ENCODE results near the gene JAZF1.
"Not testable (repeated sequence)": the region's sequence is repeated elsewhere in the genome, so short reads cannot be mapped to it uniquely, and the experiment has no call there.

The JAZF1 gene

GRCh38 chr7:28033386-28033785 is 147.2 kb downstream of the JAZF1 start:
- no peak for DNase-seq

DNA sequence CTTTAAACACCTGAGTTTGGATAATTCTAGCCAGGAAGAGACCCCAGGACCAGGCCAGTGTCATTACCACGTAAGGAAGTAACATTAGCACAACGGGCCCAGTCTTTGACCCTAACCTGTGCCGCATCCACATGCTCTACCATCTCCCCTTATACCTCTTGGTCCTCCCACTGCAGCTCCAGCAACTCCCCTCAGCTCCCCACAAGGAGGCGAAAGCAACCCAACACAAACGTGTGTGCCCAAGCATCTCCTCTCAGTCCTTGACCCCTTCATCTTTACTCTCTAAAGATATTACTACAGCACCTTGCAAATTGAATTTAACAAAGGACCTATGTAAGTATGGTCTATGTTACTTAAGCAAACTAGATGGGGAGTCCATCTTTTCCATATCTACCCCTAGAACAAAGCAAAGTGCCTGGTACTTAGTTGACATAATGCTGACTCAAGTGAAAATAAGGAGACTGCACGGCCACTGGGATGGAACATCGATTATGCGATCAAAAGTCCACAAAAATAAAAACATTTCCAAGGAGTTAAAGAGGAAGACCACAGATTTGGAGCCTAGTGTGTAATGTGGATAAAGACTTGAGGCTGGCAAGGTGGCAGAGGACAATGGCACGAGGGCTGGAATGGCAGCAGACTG is 147.7 kb downstream of the JAZF1 start:
- DNase-seq, result no peak

DNA sequence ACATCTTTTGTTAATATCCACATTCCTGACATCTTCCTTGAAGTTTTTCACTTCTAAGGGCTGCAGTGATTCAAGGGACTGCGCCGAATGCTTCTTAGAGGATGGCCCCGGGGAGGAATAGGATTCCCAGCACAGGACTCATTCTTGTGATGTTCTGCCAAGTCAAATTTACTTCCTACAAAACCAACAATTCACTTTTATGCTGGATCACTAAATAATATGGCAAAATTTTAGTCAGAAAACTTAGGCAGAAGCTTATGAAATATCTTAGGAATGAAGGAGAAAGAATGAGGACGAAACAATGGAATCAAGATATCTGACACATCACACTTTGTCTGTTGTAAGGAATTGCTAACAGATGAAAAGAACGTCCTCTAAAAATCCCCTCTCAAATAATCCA is 151.5 kb downstream of the JAZF1 start:
- DNase-seq, result no peak

GRCh38 chr7:28028471-28028870 is 152.1 kb downstream of the JAZF1 start:
- no peak for DNase-seq

DNA sequence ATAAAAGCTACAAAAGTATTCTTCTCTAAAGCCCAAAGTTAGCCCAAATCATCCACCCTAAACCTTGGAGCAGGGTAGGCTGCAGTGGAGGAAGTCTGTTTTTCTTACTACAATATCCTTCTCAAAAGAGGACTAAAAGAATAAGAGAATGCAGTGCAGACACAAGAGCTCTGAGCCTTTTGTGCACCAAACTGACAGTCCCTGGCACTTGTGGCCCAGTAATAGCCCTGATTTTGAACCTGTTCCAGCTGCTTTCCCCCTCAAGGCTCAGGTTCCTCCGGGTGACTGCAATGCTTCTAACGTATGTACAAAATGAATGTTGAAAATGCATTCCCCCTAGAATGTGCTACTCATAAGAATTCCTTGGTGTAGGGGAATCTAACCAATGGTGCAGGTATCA is 154.4 kb downstream of the JAZF1 start:
- DNase-seq, result peak; percentile 21

GRCh38 chr7:28024786-28025334 is 155.7 kb downstream of the JAZF1 start:
- DNase-seq, result no peak

DNA sequence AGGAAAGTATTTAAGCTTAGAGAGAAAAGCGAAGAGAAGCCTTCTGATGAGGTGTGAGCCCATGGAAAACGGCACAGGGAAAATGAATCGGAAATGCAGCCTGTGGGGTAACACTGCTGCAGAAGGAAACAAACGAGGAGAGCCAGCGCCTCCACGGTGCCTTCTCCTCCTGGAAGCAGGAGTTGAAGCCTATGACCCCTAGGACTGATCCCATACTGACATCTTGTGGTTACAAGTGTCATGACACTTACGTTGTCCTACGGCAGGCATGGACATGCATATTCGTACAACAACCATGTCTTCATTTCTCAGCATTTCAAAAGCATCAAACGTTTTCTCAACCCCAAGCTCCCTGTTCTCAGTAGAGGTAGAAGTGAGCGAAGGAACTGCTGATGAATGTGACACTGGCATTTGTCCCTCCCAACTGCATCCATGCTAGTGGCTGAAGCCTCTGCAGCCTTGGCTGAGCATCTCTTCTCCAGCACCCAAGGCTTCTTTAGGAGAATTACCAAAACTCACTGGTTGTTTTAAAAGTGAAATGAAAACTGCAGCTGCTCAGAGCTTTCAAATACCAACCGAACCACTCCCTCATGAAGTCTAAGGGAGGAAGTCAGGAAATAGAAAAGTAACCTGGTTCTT is 160.2 kb downstream of the JAZF1 start:
- peak; percentile 92 for DNase-seq

GRCh38 chr7:28018856-28019465 is 161.6 kb downstream of the JAZF1 start:
- no peak for DNase-seq

- DNase-seq, result peak; percentile 22
Observed at GRCh38 chr7:28018446-28018845, 162.1 kb downstream of the JAZF1 start.

DNA sequence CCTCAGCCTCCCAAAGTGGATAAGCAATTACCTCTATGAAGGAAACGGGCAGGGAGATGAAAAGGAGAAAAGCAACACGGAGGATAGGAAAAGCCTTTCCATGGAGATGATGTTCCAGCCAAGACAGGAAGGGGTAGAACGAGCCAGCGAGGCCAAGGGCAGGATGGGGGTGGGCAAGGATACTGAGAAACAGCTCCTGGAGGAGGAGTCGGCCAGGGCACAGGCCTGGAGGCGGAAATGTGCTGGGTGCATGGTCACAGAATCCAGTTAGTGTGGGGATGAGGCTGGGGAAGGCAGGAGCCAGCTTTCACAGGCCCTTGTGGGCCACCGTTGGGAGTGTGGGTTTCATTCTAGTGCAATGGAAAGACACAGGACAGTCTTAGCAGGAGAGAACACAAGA is 162.6 kb downstream of the JAZF1 start:
- DNase-seq, result no peak

DNA sequence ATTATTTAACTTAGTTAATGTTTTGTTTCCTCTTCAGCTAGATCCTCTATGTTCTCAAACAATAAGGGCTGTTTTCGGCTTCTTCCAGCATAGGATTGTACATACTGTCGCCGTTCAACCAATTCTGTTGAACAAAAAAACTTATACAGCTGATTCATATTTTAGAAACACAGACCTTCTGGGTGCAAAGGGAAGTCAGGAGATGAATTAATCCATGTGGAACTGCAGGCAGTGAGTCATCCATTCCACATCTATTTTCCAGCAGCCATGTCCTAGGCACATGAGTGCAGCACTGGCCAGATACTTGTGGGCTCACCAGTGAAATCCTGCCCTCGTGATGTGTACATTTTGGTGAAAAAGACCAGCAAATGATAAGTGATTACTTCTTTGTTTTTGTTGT is 163.2 kb downstream of the JAZF1 start:
- DNase-seq, result no peak

GRCh38 chr7:28016297-28016696 is 164.3 kb downstream of the JAZF1 start:
- no peak for DNase-seq

- no peak for DNase-seq
Observed at GRCh38 chr7:28015169-28015568, 165.4 kb downstream of the JAZF1 start.

GRCh38 chr7:28014340-28014739 is 166.3 kb downstream of the JAZF1 start:
- not testable (repeated sequence) for DNase-seq

DNA sequence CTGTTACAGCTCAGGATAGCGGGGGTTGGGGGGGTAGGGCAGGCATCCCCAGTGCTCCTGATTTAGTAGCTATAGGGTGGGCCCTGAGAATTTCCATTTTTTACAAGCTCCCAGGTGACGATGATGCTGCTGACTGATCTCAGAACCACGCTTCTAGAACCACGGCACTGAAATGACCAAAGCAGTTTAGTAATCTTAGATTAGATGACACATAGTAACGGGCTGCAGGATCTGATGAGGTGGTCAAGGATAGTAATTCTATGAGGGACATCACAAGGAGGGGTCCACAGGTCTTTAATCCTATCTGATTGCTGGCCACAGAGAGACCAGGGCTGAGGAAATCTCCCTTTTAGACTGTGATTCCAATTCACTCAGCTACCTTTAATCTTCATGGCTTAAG is 167.2 kb downstream of the JAZF1 start:
- no peak for DNase-seq

DNA sequence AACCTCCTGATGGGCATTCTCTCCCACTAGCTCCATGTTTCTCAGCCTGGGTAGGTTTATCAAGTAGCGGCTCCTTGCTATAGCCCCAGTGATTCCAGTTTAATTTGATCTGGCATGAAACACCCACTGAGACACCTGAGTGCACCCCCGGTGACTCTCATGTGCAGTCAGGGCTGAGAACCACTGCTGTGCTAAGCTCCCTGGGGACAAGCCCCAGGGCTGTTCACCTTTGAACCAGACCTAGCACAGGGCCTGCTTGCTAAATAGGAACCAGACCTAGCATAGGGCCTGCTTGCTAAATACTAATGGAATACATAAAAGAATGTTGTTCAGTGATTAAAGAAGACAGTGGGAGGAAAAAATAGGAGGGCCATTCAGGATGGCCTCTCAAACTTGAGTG is 167.6 kb downstream of the JAZF1 start:
- DNase-seq, result peak; percentile 32

- DNase-seq, result no peak
Observed at GRCh38 chr7:28008911-28009310, 171.7 kb downstream of the JAZF1 start.

GRCh38 chr7:28008171-28008570 is 172.4 kb downstream of the JAZF1 start:
- DNase-seq, result no peak

GRCh38 chr7:28006491-28006890 is 174.1 kb downstream of the JAZF1 start:
- no peak for DNase-seq

DNA sequence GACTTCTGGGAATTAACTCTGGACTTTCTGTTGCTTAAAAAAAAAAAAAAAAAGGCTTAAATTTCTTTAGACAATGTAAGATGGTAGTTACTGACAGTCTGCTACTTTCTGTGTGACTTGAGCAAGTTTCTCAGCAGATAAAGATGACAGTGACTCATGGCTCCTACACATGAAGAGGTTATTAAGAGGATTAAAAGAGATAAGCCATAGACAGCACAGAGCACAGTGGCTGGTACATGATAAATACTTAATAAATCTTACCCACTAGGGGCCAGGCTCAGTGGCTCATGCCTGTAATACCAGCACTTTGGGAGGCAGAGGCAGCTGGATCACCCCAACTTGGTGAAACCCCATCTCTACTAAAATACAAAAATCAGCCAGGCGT is 174.8 kb downstream of the JAZF1 start:
- DNase-seq, result no peak

DNA sequence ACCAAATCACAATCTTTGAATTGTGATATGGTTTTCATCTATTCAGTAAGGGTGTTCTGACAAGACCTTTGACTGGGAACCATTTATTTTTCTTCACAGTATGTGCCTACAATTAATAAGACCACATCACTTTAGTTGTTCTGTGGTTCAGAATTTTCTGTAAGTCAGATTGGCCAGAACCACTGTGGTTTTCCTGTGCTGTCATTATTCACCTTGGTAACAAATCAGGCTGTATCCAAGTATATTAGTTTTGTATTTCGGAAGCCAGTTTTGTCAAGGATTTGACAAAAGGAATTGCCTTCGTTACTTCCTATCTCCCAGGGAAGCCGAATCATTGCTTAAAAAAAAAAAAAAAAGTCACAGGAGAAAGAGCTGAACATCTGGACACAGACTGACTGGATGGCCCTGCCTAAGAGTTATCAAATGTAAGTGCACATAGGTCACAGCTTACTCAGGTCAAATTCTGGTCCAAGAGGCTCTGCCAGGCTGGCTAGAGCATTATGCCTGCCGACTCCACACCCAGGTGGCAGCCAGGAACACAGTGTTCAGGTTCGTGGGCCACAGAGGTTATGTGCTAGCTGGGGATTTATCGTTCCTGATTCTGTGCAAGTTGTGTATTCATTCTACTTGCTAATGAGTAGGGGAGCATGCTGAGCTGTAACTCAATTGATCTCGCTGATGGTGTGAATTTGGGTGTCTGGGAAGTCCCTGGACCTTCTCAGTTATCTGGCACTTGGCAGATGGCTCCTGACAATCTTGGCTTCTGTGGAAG is 175.3 kb downstream of the JAZF1 start:
- peak; percentile 33 for DNase-seq

DNA sequence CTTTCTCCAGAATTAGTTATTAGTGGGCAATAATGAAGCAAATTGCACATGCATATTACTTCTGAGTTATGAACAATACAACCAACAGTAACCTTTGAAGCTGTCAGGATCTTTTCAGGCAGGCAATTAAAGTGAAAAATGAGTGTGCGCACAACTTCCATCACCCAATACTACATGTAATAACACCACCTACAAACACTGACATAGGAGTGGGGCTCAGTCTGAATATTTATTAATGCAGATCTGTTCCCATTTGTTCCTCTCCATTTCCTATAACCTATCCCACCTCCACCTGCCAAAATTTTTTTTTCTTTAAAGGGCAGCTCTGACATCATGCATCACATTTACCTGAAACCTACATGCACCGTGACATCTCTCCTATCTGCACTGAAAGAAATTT is 177.2 kb downstream of the JAZF1 start:
- DNase-seq, result peak; percentile 63

DNA sequence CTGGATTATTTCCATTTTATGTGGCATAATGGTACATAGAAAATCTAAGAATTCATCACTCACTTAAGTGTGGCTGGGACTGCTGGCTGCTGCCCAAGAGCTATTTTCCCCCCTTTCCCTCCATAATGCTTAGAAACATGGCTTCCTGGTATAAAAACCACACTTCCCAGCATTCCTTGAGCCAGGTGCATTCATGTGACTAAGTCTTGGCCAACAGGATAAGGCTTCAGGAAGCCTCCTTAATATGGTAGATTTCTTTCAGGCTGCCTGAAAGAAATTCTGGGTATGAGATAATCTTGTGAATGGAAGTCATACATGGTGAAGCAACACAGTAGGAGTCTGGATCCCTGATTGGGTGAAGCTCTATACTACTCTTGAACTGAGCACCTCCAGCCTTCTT is 178.0 kb downstream of the JAZF1 start:
- peak; percentile 78 for DNase-seq

DNA sequence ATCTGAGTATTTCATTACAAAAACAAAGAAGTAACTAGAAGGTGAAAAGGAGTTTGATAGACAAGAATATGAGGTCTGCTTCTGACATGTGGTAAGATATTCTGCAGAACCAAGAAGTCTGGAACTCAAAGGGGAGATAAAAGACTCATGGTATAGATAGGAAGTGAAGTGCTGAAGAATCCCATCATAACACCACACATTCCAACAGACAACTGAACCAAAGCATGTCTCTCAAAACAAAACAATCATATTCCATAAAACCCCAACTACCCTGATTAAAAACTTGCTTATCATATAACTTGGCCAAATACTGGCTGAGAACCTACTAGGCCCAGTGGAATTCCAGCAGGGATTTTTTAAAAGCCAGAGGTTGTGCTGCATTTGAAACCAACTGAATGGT is 178.7 kb downstream of the JAZF1 start:
- DNase-seq, result no peak

Data from NCI-H69 (cell line).